Measurements from ENCODE around the gene SMOC2.
"Not testable (repeated sequence)": the region's sequence is repeated elsewhere in the genome, so short reads cannot be mapped to it uniquely, and the experiment has no call there.

Gene SMOC2

GRCh38 chr6:168663041-168663440 is 222.1 kb downstream of the SMOC2 start:
- DNase-seq (ENCODE audit: low read depth), result no peak

GRCh38 chr6:168664956-168665355 is 224.0 kb downstream of the SMOC2 start:
- no peak for DNase-seq (ENCODE audit: low read depth)

- DNase-seq (ENCODE audit: low read depth), result no peak
Measured at GRCh38 chr6:168666170-168666569, 225.2 kb downstream of the SMOC2 start.

- no peak for DNase-seq (ENCODE audit: low read depth)
Measured at GRCh38 chr6:168666699-168667427, 225.9 kb downstream of the SMOC2 start.

- no peak for DNase-seq (ENCODE audit: low read depth)
Measured at GRCh38 chr6:168667428-168667805, 226.4 kb downstream of the SMOC2 start.

GRCh38 chr6:168670401-168670985 is 229.5 kb downstream of the SMOC2 start:
- no peak for DNase-seq (ENCODE audit: low read depth)

- no peak for DNase-seq (ENCODE audit: low read depth)
Measured at GRCh38 chr6:168671028-168671862, 230.3 kb downstream of the SMOC2 start.

GRCh38 chr6:168671863-168672546 is 231.0 kb downstream of the SMOC2 start:
- DNase-seq (ENCODE audit: low read depth), result no peak

- no peak for DNase-seq (ENCODE audit: low read depth)
Measured at GRCh38 chr6:168674595-168674994, 233.6 kb downstream of the SMOC2 start.

GRCh38 chr6:168675375-168675774 is 234.4 kb downstream of the SMOC2 start:
- DNase-seq (ENCODE audit: low read depth), result no peak

- no peak for DNase-seq (ENCODE audit: low read depth)
Measured at GRCh38 chr6:168675933-168676551, 235.1 kb downstream of the SMOC2 start.

GRCh38 chr6:168676552-168677322 is 235.8 kb downstream of the SMOC2 start:
- no peak for DNase-seq (ENCODE audit: low read depth)

- not testable (repeated sequence) for DNase-seq (ENCODE audit: low read depth)
Measured at GRCh38 chr6:168677323-168677781, 236.4 kb downstream of the SMOC2 start.

- no peak for DNase-seq (ENCODE audit: low read depth)
Measured at GRCh38 chr6:168678077-168678476, 237.1 kb downstream of the SMOC2 start.

- no peak for DNase-seq (ENCODE audit: low read depth)
Measured at GRCh38 chr6:168678588-168678987, 237.6 kb downstream of the SMOC2 start.

GRCh38 chr6:168681748-168682147 is 240.8 kb downstream of the SMOC2 start:
- no peak for DNase-seq (ENCODE audit: low read depth)

GRCh38 chr6:168683621-168684020 is 242.6 kb downstream of the SMOC2 start:
- no peak for DNase-seq (ENCODE audit: low read depth)

- no peak for DNase-seq (ENCODE audit: low read depth)
Measured at GRCh38 chr6:168684471-168684870, 243.5 kb downstream of the SMOC2 start.

GRCh38 chr6:168684906-168685305 is 243.9 kb downstream of the SMOC2 start:
- no peak for DNase-seq (ENCODE audit: low read depth)

- DNase-seq (ENCODE audit: low read depth), result no peak
Measured at GRCh38 chr6:168686029-168686738, 245.2 kb downstream of the SMOC2 start.
